ENCODE measurements around the gene SLC45A2. TPM values are rescaled to one million over a fixed set of nuclear protein-coding genes. Genes with fewer than 3 reads are reported as not detected.
"Not testable (repeated sequence)": the region's sequence is repeated elsewhere in the genome, so short reads cannot be mapped to it uniquely, and the experiment has no call there.

Gene SLC45A2
- polyA plus RNA-seq, 1 of the 3 experiments (the other 2 are of a cell fraction) = 0.02 TPM

- no peaks in the 10 kb centered on the region for H3K79me2 ChIP-seq (ENCODE audit: insufficient read depth)
- H3K36me3 ChIP-seq (replicated peaks in 1 of 2; ENCODE audit: control insufficient read depth in 1 of 2, insufficient read depth in 2 of 2, low read length in 1 of 2) = peaks cover 0 to 3% of the 10 kb centered on the region in 2 experiments
- no peak overlapping the region for H3K27ac ChIP-seq (ENCODE audit: low read depth in 2 of 2, low read length in 1 of 2)
- no peaks in the 10 kb centered on the region for H3K27me3 ChIP-seq (ENCODE audit: insufficient read depth)
- POLR2A ChIA-PET = no interaction called here
- no peak overlapping the region for H3K4me2 ChIP-seq
- H2AFZ ChIP-seq (ENCODE audit: low read depth) = no peak overlapping the region
- peaks cover 2 to 8% of the 10 kb centered on the region in 2 experiments for H3K4me1 ChIP-seq (ENCODE audit: control insufficient read depth in 1 of 2, insufficient read depth in 2 of 2, low read depth in 1 of 2, low read length in 1 of 2)
- H3K9ac ChIP-seq = no peak overlapping the region
- no peaks in the 10 kb centered on the region for H3K9me3 ChIP-seq
- H3F3A ChIP-seq (replicated peaks; ENCODE audit: insufficient read depth) = peaks cover 26% of the 10 kb centered on the region
- no peak overlapping the region for H3K4me3 ChIP-seq (ENCODE audit: low read depth in 2 of 2, low read length in 1 of 2)
- no peak for DNase-seq
- no peaks in the 10 kb centered on the region for H3K9me2 ChIP-seq
- CTCF ChIA-PET = interaction anchor here (0.6 kb wide), 1 partner anchor 442 kb away, joined by 3 read pairs; no protein-coding TSS in a partner anchor
- TF ChIP-seq NFIC (IDR thresholded peaks at IDR 0.05; ENCODE audit: borderline replicate concordance) (peak; percentile 49; the same call in 1 of the 2 replicates), IRF3 (IDR thresholded peaks at IDR 0.05; ENCODE audit: low read depth, low read length) (no peak)
- no peaks in the 10 kb centered on the region for H4K20me1 ChIP-seq (ENCODE audit: insufficient read depth)
These were observed 28.3 kb upstream of the SLC45A2 start for GRCh38 chr5:34012791-34013190.

GRCh38 chr5:34011536-34011935 lies 27.0 kb upstream of the SLC45A2 start:
- Histone ChIP-seq H3K4me1 (ENCODE audit: control insufficient read depth in 1 of 2, insufficient read depth in 2 of 2, low read depth in 1 of 2, low read length in 1 of 2) (peaks cover 8 to 9% of the 10 kb centered on the region in 2 experiments), H3K9me3 (no peaks in the 10 kb centered on the region), H3K4me3 (ENCODE audit: low read depth in 2 of 2, low read length in 1 of 2) (no peak overlapping the region), H3K27ac (ENCODE audit: low read depth in 2 of 2, low read length in 1 of 2) (no peak overlapping the region), H3K4me2 (no peak overlapping the region), H3K27me3 (ENCODE audit: insufficient read depth) (no peaks in the 10 kb centered on the region), H3K9ac (no peak overlapping the region), H3F3A (replicated peaks; ENCODE audit: insufficient read depth) (peaks cover 36% of the 10 kb centered on the region), H3K79me2 (ENCODE audit: insufficient read depth) (peaks cover 7% of the 10 kb centered on the region), H3K9me2 (no peaks in the 10 kb centered on the region), H2AFZ (ENCODE audit: low read depth) (no peak overlapping the region), H4K20me1 (ENCODE audit: insufficient read depth) (no peaks in the 10 kb centered on the region), H3K36me3 (replicated peaks in 1 of 2; ENCODE audit: control insufficient read depth in 1 of 2, insufficient read depth in 2 of 2, low read length in 1 of 2) (no peaks in the 10 kb centered on the region)
- TF ChIP-seq PBX3 (IDR thresholded peaks at IDR 0.05) (no peak), POLR2AphosphoS5 (IDR thresholded peaks at IDR 0.05; ENCODE audit: low read depth, low read length) (no peak), FOXM1 (IDR thresholded peaks at IDR 0.05; ENCODE audit: low read depth) (no peak), TAF1 (IDR thresholded peaks at IDR 0.05; ENCODE audit: borderline replicate concordance, low read depth, low read length) (no peak), FOXJ3 (CRISPR knock-in tag; IDR thresholded peaks at IDR 0.05) (no peak)
- POLR2A ChIA-PET = no interaction called here
- DNase-seq = no peak
- 93% methylated on average over 4 of the region's 4 CpGs for WGBS (ENCODE audit: low lambda C conversion rate)
- CTCF ChIA-PET = no interaction called here

DNA sequence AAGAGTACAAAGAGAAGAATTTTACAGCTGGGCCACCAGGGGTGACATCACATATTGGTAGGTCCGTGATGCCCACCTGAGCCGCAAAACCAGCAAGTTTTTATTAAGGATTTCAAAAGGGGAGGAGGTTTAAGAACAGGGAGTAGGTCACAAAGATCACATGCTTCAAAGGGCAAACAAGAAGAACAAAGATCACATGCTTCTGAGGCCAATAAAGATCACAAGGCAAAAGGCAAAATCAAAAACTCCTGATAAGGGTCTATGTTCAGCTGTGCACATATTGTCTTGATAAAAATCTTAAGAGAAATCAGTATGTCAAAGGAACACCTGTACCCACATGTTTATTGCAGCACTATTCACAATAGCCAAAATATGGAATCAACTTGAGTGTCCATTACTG lies 25.7 kb upstream of the SLC45A2 start:
- H3K79me2 ChIP-seq (ENCODE audit: insufficient read depth) = peaks cover 14% of the 10 kb centered on the region
- peaks cover 8 to 11% of the 10 kb centered on the region in 2 experiments for H3K4me1 ChIP-seq (ENCODE audit: control insufficient read depth in 1 of 2, insufficient read depth in 2 of 2, low read depth in 1 of 2, low read length in 1 of 2)
- DNase-seq; H3K9me3 ChIP-seq; POLR2A ChIA-PET; H3K9ac ChIP-seq; H2AFZ ChIP-seq (ENCODE audit: low read depth); H3K36me3 ChIP-seq (replicated peaks in 1 of 2; ENCODE audit: control insufficient read depth in 1 of 2, insufficient read depth in 2 of 2, low read length in 1 of 2); H3K4me2 ChIP-seq; H3K27me3 ChIP-seq (ENCODE audit: insufficient read depth); H3K9me2 ChIP-seq; CTCF ChIA-PET; H3K4me3 ChIP-seq (ENCODE audit: low read depth in 2 of 2, low read length in 1 of 2); H4K20me1 ChIP-seq (ENCODE audit: insufficient read depth): not testable (repeated sequence)
- WGBS (ENCODE audit: low lambda C conversion rate) = 93% methylated on average over 2 of the region's 2 CpGs
- H3K27ac ChIP-seq (ENCODE audit: low read depth in 2 of 2, low read length in 1 of 2) = peak overlapping the region in 1 of 2 experiments; percentile 89; a peak in 1 of 4 replicates
- peaks cover 36% of the 10 kb centered on the region for H3F3A ChIP-seq (replicated peaks; ENCODE audit: insufficient read depth)
